Activated CD8-positive, alpha-beta memory T cell treated with anti-CD3 and anti-CD28 coated beads, Interleukin-2, amount 50 U/mL, for 24 hours (primary cell): Measurements from ENCODE around the gene NKAIN1.

Source experiments
- DNase-seq: peaks from one replicate; pipeline ENCODE4 v3.0.0-alpha.2; 2020; ENCODE audit errors: extremely low read depth

Gene NKAIN1

DNA sequence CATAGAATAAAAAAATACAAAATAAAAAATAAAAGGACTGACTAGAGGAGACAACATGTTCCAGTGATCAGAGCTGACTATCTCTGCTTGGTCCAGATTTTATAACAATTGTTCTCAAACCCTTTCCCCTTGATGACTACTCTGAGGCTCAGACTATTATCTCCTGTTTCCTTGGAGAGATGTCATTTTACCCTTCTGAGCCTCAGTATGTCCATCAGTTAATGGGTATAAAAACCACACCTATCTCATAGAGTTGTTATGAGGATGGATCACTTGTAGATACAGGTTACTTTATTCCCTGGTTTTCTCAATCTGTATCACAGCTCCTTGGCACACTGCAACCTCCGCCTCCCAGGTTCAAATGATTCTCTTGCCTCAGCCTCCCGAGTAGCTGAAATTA lies 7.0 kb downstream of the NKAIN1 start:
- DNase-seq: no peak

DNA sequence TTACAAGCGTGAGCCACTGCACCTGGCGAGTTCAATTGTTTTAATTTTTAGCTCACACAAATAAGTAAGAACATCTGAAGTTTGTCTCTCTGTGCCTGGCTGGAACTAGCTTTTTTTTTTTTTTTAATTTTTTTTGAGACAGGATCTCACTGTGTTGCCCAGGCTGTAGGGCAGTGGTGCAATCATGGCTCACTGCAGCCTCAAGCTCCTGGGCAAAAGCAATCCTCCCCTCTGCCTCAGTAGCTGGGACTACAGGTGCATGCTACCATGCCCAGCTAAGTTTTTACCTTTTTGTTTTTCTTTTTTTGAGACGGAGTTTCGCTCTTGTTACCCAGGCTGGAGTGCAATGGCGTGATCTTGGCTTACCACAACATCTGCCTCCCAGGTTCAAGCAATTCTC lies 7.9 kb downstream of the NKAIN1 start:
- DNase-seq: no peak

DNA sequence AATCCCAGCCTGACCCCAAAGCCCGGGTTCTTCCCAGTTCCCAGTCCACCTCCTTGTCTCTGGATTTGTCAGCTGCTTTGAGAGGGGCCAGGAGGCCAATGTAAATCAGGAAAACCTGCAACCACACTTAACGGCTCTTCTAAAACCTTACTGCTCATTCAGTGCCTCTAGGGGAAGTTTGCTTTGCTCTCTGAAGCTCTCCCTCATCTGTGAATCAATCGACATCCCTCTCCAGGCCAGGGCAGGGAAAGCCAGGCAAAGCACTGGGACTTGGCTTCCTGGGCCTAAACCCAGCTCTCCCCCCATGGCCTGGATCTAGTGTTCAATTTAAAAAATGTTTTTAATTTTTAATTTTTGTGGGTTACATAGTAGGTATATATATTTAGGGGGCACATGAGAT lies 9.3 kb downstream of the NKAIN1 start:
- no peak for DNase-seq

DNA sequence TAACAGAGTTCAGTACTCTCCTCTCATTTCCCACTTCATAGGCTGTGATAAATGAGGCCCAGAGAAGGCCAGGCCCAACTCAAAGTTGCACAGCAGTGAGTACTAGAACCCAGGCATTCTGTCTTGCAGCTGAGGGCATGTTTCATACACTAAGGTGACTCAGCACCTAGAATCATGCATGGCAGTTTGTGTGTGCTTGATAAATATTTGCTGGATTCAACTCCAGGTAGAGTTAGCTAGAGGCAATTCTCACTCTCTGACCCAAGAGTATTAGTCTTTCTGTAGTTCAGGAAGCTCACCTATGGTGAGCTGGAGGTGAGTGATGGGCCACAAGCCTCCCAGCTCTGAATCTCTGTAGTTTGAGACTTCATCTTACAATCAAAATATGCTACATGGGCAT lies 10.7 kb downstream of the NKAIN1 start:
- no peak for DNase-seq

DNA sequence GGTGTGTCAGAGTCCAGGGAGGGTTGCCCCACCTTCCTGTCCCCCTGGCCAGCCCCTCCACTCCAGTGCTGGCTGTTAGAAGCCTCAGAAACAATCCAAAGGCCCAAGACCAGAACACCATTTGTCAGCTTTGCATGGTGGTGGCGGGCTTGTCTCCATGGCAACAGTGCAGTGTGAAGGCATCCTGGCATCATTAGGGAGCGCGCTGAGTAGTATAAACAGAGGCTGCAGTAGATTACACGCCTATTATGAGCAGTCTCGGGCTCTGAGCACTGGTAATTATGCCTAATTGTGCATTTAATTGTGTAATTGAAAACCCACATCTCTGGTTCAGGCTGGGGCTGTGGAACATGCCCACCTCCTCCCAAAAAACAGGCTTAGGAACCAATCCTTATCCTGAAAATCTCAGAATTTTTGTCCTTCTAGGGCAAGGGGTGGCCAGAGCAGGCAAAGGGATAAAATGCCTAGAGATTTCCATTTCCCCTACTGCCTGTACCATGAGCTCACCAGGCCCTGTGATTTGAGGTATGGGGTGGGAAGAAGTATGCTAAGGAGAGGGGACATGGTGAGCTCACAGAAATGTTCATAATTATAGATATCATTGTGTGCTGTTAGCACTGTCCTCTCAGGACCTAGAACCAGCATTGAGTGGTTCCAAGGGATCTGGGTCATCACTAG lies 11.7 kb downstream of the NKAIN1 start:
- DNase-seq: no peak

DNA sequence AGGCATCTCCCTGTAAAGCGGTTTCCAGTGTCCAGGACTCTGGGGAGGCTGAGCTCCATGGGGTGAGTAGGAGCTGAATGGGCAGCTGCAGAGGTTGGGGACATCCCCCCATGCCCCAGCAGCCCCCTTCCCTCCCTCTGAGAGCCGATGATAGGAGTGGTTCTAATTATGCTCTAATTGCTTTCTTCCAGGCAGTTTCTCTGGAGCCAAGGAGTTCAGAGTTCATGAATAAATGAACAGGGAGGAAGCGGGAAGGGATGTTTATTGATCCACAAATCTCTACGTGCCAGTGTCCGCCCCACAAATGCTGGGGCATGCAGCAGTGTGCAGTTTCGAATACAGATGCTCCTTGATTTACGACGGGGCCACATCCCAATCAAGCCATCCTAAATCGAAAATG lies 15.6 kb downstream of the NKAIN1 start:
- no peak for DNase-seq

DNA sequence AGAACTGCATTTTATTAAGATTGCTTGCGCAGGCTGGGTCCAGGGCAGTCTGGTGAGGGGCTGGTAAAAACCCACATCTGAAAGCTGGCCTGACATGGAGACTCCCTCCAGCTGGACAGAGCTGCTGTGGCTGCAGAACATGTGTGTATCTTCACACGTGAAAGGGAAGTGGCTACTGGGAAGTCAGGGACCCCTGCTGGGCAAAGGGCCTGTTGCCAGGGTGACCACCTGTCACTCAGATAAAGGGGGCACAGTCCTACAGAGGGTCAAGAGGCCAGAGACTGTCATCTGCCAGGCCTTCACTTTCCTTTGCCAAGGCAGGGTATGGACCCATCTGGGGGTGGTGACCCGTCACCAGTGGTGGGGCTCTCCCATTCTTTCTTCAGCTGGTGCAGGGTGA lies 17.5 kb downstream of the NKAIN1 start:
- DNase-seq: no peak

DNA sequence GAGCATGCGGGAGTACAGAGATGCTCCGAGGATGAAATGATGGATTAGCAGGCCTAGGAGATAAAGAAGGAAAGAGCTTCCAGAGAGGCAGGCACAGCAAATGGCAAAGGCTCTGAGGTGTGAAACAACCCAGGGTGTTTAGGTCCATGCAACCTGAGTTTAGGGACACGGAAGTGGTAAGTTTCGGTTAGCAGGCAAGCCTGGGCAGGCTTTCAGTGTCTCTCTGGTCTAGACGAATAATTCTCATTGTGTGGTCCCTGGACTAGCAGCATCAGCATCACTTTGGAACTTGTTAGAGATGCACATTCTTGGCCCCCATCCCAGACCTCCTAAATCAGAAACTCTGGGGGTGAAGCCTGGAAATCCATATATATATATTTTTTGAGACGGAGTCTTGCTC lies 18.6 kb downstream of the NKAIN1 start:
- no peak for DNase-seq

DNA sequence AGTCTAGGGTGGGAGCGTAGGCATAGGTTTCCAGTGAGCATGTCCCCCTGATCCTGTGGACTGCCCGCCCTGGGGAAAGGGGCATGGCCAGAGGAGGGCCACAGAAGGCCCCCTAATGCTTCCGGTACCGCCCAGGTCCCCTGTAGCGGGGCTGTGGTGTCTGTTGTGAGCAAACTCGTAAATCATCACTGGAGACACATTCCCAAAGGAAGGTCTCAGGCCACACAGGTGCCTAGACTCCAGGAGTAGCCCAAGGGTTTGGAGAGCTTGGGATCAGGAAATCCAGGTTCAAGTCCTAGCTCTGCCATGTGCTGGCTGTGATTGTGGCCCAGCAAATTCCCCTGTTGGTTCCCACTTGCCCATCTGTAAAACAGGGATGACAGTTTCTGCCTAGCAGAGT lies 20.2 kb downstream of the NKAIN1 start:
- no peak for DNase-seq

DNA sequence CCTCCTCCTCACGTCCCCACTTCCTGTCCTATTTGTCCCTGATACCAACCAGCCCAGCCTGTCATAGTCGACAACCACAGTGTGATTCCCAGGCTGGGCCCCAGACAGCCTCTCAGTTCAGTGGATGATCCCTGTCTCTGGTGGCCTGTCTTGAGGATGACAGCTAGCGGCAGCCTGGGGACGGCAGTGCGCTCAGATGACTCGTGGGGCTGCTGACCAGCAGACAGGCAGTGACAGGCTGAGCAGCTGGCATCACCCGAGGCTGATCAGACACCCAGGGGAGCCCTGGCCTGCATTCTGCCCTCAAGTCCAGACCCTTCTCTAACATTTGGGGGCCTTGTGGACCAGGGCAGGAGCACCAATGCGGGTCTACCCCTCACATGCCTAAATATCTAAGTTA lies 21.0 kb downstream of the NKAIN1 start:
- no peak for DNase-seq

DNA sequence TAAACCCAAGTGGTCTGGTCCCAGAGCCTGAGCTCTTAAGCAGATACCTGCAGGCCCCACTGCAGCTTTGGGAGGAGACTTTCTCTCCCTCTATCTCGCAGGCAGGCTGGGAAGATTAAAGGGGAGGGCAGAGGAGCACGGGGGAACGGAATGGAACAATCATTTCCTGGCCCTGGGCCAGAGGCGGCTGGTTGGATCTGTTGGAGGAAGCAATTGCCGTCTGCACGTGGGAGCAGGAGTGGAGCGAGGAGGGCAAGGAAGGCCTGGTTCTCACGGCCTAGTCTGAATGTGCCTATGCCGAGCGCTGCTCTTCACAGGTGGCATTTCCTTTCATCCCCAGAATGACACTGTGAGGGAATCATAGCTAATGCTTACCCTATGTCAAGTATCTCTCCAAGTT lies 23.7 kb downstream of the NKAIN1 start:
- no peak for DNase-seq

DNA sequence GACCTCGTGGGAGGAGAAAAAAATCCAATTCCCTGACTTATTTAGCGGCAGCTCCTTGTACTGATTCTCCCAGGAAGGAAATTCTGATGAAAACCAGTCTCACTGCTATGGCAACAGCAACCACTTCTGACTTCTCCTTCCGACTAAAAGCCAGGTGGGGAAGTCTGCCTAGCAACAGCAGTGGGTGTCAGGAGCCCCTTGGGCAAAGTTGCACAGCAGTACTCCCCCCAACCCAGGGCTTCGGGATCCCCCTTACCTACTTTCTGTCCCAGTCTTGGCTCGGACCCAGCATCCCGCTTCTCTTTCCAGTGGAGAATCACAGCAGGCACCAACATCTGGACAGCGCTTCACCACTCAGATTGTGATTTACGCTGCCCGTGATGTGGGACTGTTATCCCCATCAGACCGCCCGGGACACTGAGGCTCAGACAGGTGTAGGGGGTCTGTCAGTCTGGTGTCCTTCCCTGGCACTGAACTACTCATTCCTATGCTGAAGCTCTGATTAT lies 24.6 kb downstream of the NKAIN1 start:
- no peak for DNase-seq

DNA sequence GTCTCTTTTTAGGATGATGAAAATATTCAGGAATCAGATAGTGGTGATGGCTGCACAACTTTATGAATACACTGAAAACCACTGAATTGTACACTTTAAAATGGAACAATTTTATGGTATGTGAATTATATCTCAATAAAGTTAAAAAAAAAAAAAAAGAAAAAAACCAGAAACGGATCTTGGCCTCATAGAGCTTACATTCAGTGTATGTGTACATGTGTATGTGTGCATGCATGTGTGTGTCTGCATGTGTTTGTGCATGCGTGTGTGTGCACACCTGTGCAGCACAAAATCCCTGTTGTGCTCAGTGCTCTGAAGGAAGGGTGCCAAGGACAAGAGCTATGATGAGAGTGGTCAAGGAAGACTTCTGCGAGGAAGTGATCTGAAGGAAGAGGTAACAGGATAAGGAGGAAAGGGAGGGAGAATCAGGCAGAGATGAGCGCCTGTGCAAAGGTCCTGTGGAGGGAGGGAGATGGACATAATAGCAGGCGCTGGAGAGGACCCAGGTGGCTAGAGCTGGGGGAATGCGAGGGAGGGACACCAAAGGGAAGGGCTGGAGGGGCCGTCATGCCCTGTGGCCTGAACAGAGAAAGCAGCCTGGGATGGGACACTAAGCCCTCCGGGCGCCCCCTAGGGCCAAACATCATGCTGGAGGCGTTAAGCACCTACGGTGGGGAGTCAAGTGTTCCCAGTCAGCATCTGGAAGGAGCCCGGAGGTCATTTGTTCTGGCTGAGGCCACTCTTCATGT lies 25.2 kb downstream of the NKAIN1 start:
- no peak for DNase-seq

DNA sequence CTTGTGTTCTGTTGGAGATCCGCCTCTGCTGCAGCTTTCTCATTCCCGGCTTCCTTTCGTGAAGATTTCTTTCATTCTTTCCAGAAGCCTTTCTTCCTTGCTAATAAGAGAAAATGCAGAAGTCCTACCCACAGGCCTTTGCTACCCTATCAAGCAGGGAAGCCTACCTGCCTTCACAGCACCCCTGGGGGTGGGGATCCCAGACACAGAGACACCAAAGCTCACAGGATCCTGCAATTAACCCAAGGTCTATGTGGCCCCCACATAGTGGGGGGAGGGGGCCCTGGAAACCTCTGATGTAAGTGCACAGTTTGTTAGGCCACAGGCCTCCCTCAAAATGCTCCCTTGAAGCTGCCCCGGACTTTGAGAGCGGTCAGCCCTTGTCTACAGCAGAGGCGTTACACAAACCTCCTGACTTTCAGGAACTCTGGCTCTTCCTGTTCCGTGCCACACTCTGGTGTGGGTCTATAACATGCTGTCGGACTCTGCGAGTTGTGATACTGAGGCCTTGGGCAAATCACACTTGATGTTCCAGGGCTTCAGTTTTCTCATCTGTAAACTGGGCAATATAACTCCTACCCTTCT lies 31.2 kb downstream of the NKAIN1 start:
- no peak for DNase-seq

DNA sequence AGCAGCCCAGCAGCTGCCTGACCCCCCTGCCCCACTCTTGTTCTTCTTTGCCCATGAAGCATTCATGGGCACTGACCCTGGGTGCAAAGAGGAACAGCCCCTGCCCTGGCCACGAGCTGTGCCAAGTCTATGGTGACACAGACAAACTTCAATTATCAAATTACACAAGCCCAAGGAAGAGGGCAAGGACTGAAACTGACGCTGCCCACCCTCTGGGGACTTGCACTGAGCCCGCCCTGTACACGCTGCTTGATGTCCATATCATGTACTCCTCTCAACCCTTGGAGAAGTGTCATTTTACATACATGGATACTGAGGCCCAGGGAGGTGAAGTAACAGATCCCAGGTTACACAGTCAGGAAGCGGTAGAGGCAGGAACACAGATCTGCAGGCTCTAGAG lies 32.1 kb downstream of the NKAIN1 start:
- DNase-seq: no peak

DNA sequence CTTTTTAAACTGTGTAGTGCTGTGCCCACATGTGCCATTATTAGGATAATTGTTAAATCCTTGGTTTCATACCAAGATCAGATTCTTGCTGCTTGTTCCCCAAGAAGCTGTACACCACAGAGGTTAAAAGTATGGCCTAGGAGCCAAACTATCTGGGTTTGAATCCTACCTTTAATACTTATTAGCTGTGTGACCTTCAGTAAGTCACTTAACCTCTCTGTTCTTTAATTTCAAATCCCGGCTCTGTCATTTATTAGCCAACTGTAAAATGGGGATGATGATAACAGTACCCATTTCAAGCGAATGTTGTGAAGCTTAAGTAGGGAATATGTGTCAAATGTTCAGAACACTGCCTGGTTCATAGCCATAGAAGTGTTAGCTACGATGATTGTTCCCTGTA lies 32.6 kb downstream of the NKAIN1 start:
- no peak for DNase-seq

DNA sequence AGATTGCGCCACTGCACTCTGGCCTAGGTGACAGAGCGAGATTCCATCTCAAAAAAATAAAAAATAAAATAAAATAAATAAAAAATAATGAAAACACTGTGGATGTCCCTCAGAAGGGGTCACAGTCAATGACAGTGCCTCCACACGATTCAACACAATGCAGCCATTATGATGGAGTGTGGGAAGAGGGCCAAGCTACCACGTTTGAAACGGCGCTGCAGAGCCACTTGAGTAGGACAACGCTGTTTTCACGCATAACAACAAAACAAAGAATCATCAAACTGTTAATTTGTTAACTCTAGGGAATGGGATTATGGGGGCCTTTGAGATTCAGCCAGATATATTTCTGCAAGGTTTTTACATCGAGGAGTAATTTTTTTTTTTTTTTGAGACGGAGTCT lies 36.5 kb downstream of the NKAIN1 start:
- no peak for DNase-seq

DNA sequence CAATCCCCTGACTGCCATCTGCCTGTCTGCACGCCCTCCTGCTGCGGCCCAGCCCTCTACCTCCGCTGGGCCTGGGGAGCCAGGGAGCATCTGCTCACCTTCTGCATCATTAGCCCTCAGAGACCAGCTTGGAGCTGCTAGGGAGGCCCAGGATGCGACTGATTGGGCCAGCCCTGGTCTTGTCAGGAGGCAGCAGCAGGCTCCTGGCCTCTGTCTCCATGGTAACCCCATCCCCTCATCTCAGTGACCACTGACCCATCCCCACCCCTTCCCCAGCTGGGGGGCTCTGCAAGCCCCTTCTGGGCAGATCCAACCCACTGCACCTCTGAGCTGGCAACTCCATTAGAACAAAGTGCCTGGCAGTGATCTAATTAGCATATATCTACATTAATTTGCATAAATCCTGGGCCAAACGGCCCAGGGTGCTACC lies 37.7 kb downstream of the NKAIN1 start:
- DNase-seq: no peak

DNA sequence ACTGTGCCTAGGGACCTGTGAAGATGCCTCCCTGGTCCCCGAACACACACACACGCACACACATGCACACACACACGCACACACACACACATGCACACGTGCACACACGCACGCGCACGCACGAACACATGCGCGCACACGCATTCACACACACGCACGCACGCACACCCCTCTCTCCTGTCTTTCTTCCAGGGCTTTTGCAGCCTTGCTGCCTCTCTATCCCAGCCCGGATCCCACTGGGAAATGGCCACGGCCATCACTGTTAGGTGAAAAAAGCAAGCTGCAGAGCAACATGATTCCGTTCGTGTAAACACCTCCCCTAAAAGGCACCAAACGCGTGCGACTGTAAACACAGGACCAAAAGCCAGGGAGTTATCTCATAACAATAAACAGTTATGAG lies 39.7 kb downstream of the NKAIN1 start:
- no peak for DNase-seq

DNA sequence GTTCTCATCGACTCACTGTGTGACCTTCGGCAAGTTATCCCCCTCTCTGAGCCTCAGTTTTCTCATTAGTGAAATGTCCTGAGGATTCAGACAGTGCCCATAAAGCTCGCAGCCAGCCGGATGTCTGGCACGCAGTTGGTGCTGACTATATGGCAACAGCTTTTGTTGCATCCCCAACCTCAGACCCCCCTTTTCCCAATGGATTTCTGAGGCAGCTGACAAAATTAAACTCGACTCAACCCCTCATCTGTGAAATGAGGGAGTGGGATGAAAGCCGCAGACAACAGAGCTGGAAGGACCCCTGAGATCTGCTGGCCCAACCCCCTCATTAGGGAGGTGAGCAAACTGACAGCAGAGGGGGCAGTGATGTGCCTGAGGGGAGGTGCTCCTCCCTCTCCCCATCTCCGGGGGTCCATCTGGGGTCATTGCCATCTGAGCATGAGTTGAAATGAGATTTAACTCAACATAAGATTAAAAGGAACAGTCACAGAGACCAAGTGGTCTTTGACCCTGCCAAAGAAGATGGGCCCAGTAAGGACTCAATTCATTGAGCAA lies 40.4 kb downstream of the NKAIN1 start:
- DNase-seq: no peak

DNA sequence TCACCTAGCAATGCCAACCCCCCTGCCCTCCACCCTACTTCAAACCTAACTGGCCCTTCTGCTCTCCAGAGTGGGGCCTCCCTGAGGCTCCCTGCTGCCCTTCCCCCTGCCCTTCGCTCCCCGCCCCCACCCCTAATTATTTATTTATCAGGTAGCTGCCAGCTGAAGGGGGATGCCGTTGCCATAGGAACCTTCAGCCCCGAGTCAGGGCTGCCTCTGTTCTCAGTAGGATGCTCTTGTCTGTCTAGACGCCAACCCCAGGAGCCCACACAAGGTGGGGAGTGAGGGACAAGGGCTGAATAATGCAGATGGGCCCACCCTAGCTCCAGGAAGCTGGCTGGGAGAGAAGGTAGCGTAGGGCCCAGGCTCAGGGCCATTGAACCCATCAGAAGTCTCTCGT lies 41.1 kb downstream of the NKAIN1 start:
- no peak for DNase-seq

DNA sequence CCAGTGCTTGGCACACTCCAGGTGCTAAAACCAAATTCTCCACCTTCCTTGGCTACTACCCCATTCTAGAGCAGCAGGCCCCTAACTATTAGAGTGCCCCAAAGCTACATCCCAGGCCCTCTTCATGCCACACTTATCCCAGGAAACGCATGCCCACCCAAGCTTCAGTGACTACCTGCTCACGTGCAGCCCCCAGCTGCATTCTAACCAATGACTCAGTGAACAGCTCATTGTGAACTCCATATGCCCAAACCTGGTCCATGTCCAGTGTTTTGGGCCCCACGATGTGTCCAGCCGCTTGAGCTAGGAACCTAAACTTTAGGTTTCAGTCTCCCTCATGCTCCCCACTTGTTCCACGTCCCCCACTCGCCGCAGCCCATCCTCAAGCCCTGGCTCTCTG lies 41.5 kb downstream of the NKAIN1 start:
- no peak for DNase-seq

DNA sequence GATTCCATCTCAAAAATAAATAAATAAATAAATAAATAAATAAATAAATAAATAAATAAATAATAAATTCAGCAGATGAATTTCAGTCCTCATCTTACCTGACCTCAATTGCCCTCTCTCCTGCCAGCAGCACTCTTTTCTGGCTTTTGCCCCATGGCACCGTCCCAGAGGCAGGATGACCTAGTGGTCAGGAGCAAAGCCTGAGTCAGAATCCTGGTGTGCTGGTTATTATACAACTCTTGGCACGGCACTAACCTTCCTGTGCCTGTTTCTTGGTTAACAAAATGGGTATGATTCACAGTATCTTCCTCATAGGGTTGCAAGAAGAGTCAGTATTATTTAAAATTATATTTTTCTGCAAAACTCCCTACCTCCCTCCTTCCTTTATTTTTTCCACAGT lies 43.0 kb downstream of the NKAIN1 start:
- no peak for DNase-seq
